Loucy (cell line): ENCODE data around the gene BBS5.

Source experiments
- CTCF ChIP-seq: fragments of 200-600 bp; sonication (generic); conservative IDR thresholded peaks from 2 replicates; pipeline ENCODE4 v1.5.1; 2014; ENCODE audit warnings: mild to moderate bottlenecking, antibody characterized with exemption, low read length
- EZH2phosphoT487 ChIP-seq: fragments of 200-600 bp; IDR thresholded peaks from 2 replicates; pipeline ENCODE4 v1.6.1; 2018; ENCODE audit warnings: antibody characterized with exemption, mild to moderate bottlenecking, moderate library complexity, borderline replicate concordance

GRCh38 chr2:169469952-169470572 lies 9.2 kb upstream of the BBS5 start:
- no peak for TF ChIP-seq CTCF
- no peak for TF ChIP-seq EZH2phosphoT487
